PC-9 (cell line): Measurements from ENCODE around the gene PPARA. TPM values are rescaled to one million over a fixed set of nuclear protein-coding genes. Genes with fewer than 3 reads are reported as not detected.

ENCODE experiments used
- BruUV-seq: library from RNA; stranded (reverse); fragments of 400-500 nt; replicated peaks from 2 replicates; lab custom pipeline; 2021; lab: Mats Ljungman, UMichigan
- CTCF ChIA-PET: fragments of 300-600 bp; sonication (Branson Sonifier 250); formaldehyde crosslinking; loops from one replicate; lab custom pipeline; 2022; ENCODE audit warnings: antibody characterized with exemption; lab: Charles Lee
- POLR2A ChIA-PET: fragments of 300-600 bp; sonication (Branson Sonifier 250); formaldehyde crosslinking; loops from one replicate; lab custom pipeline; 2022; ENCODE audit warnings: antibody characterized with exemption; ENCODE audit not compliant: unreplicated experiment; lab: Charles Lee
- DNase-seq, 2 experiments: peaks; one replicate each; pipeline versions ENCODE4 v3.0.0 to v3.0.0-alpha.2; 2015 to 2022; ENCODE audit warnings: mixed read lengths in 1 of 2
- H2AFZ ChIP-seq: fragments of 200-600 bp; sonication (generic); 2 replicates; pipeline ENCODE4 v1.8.1; 2017; ENCODE audit warnings: antibody characterized with exemption
- H3F3A ChIP-seq: fragments of 200-600 bp; sonication (generic); 2 replicates; pipeline ENCODE4 v1.8.1; 2017; ENCODE audit warnings: antibody characterized with exemption, mild to moderate bottlenecking, low read depth; ENCODE audit not compliant: insufficient read depth
- H3K27ac ChIP-seq: fragments of 200-600 bp; sonication (generic); 2 replicates; pipeline ENCODE4 v1.6.1; 2016; ENCODE audit warnings: mixed run types
- H3K27me3 ChIP-seq: fragments of 200-600 bp; sonication (generic); 2 replicates; pipeline ENCODE4 v1.6.1; 2016; ENCODE audit warnings: low read depth, mixed run types; ENCODE audit not compliant: insufficient read depth
- H3K36me3 ChIP-seq: fragments of 200-600 bp; sonication (generic); 2 replicates; pipeline ENCODE4 v1.6.1; 2016; ENCODE audit warnings: low read depth, mixed run types
- H3K4me1 ChIP-seq: fragments of 200-600 bp; sonication (generic); replicated peaks from 2 replicates; pipeline ENCODE4 v1.6.1; 2016; ENCODE audit warnings: mixed run types; ENCODE audit not compliant: insufficient read depth
- H3K4me2 ChIP-seq: fragments of 200-600 bp; sonication (generic); 2 replicates; pipeline ENCODE4 v1.6.1; 2017; ENCODE audit warnings: mixed run types
- H3K4me3 ChIP-seq: fragments of 200-600 bp; sonication (generic); 2 replicates; pipeline ENCODE4 v1.6.1; 2016; ENCODE audit warnings: mixed run types
- H3K79me2 ChIP-seq: fragments of 200-600 bp; sonication (generic); 2 replicates; pipeline ENCODE4 v1.6.1; 2017; ENCODE audit warnings: low read depth, mixed run types
- H3K9me2 ChIP-seq: fragments of 200-600 bp; sonication (generic); 2 replicates; pipeline ENCODE4 v1.8.1; 2017; ENCODE audit warnings: mild to moderate bottlenecking; ENCODE audit not compliant: insufficient read depth
- H3K9me3 ChIP-seq: fragments of 200-600 bp; sonication (generic); 2 replicates; pipeline ENCODE4 v1.8.1; 2016; ENCODE audit warnings: low read depth; ENCODE audit not compliant: insufficient read depth
- H4K20me1 ChIP-seq: fragments of 200-600 bp; sonication (generic); 2 replicates; pipeline ENCODE4 v1.8.1; 2017; ENCODE audit not compliant: insufficient read depth
- CTCF ChIP-seq: fragments of 200-600 bp; sonication (generic); conservative IDR thresholded peaks from 2 replicates; pipeline ENCODE4 v1.6.1; 2017; ENCODE audit warnings: mixed run types, antibody characterized with exemption, mild to moderate bottlenecking, moderate library complexity
- EZH2 ChIP-seq: fragments of 200-600 bp; sonication (generic); IDR thresholded peaks from 2 replicates; pipeline ENCODE4 v1.8.0; 2017; ENCODE audit warnings: antibody characterized with exemption, low read depth
- intact Hi-C: fragments of 100-400 bp; cut with micrococcal nuclease; formaldehyde crosslinking; loops from one replicate; pipeline ENCODE4 v1.10.0; 2022; ENCODE audit not compliant: unreplicated experiment
- total RNA-seq: library from RNA; stranded (reverse); gene quantifications from 2 replicates; pipeline ENCODE4 v1.2.3, GENCODE V29; 2021

The PPARA gene
- total RNA-seq, 1 experiment from 2014 or later: 43.9 TPM

- Histone ChIP-seq H3K36me3 (0 out of 2 replicates have a peak, but pooled peaks cover under 1% of the 10 kb centered on the region), H3K9me3 (no peaks in the 10 kb centered on the region), H3K9me2 (no peaks in the 10 kb centered on the region), H3K27me3 (no peaks in the 10 kb centered on the region), H3K4me1 (no peaks in the 10 kb centered on the region), H3K79me2 (no peaks in the 10 kb centered on the region), H2AFZ (no peak overlapping the region), H3K4me2 (no peak overlapping the region), H3F3A (peaks cover 7% of the 10 kb centered on the region; the same call in 1 of the 2 replicates), H3K27ac (no peak overlapping the region), H4K20me1 (no peaks in the 10 kb centered on the region), H3K4me3 (no peak overlapping the region)
- no peak for DNase-seq
- TF ChIP-seq CTCF (no peak), EZH2 (no peak)
- BruUV-seq: no TSS peak
- CTCF ChIA-PET: no interaction called here
- intact Hi-C loops: no loop called here
- POLR2A ChIA-PET: no interaction called here
Observed at GRCh38 chr22:46225631-46226030, 75.3 kb downstream of the PPARA start.

GRCh38 chr22:46226577-46226976 is 76.3 kb downstream of the PPARA start:
- intact Hi-C loops: no loop called here
- H3K79me2 ChIP-seq: no peaks in the 10 kb centered on the region
- POLR2A ChIA-PET: no interaction called here
- no peaks in the 10 kb centered on the region for H3K4me1 ChIP-seq
- H3K36me3 ChIP-seq: no peaks in the 10 kb centered on the region
- TF ChIP-seq CTCF (no peak), EZH2 (no peak)
- H2AFZ ChIP-seq: no peak overlapping the region
- H3K27ac ChIP-seq: no peak overlapping the region
- no peaks in the 10 kb centered on the region for H4K20me1 ChIP-seq
- DNase-seq: no peak
- H3K4me3 ChIP-seq: no peak overlapping the region
- peaks cover 7% of the 10 kb centered on the region; the same call in 1 of the 2 replicates for H3F3A ChIP-seq
- H3K9me3 ChIP-seq: no peaks in the 10 kb centered on the region
- H3K27me3 ChIP-seq: no peaks in the 10 kb centered on the region
- H3K9me2 ChIP-seq: no peaks in the 10 kb centered on the region
- CTCF ChIA-PET: no interaction called here
- no peak overlapping the region for H3K4me2 ChIP-seq
- no TSS peak for BruUV-seq

- DNase-seq: no peak
- no peak overlapping the region for H3K4me2 ChIP-seq
- no peaks in the 10 kb centered on the region for H3K9me2 ChIP-seq
- H3K4me1 ChIP-seq: no peaks in the 10 kb centered on the region
- no peaks in the 10 kb centered on the region for H3K79me2 ChIP-seq
- ChIA-PET CTCF (no interaction called here), POLR2A (no interaction called here)
- H3F3A ChIP-seq: peaks cover 7% of the 10 kb centered on the region; the same call in 1 of the 2 replicates
- intact Hi-C loops: loop anchor here (10.0 kb wide), 1 partner anchor 75 kb away; the partner anchor contains the start of gene PPARA
- no peaks in the 10 kb centered on the region for H4K20me1 ChIP-seq
- no peak overlapping the region for H2AFZ ChIP-seq
- H3K27me3 ChIP-seq: no peaks in the 10 kb centered on the region
- H3K36me3 ChIP-seq: no peaks in the 10 kb centered on the region
- H3K4me3 ChIP-seq: no peak overlapping the region
- H3K9me3 ChIP-seq: no peaks in the 10 kb centered on the region
- BruUV-seq: no TSS peak
- TF ChIP-seq EZH2: no peak
- TF ChIP-seq CTCF: no peak
- H3K27ac ChIP-seq: no peak overlapping the region
Observed at GRCh38 chr22:46229701-46230100, 79.4 kb downstream of the PPARA start.
